Measurements from ENCODE around the gene MCC.

- no peak for TF ChIP-seq CTCF (conservative IDR thresholded peaks at IDR 0.05; ENCODE audit: low read length)
- no peak for TF ChIP-seq EZH2phosphoT487 (IDR thresholded peaks at IDR 0.05; ENCODE audit: borderline replicate concordance, low read depth, low read length)
These were observed 394.7 kb downstream of the MCC start for GRCh38 chr5:113093558-113093957.
